ENCODE data around the gene MUS81. TPM values are rescaled to one million over a fixed set of nuclear protein-coding genes. Genes with fewer than 3 reads are reported as not detected.

MUS81 gene
- total RNA-seq, 1 donor: 71.2 TPM

- no peak for TF ChIP-seq CTCF (IDR thresholded peaks at IDR 0.05; ENCODE audit: insufficient read depth, low read depth, low read length)
- H3K4me3 ChIP-seq (ENCODE audit: low read depth, low read length): peak overlapping the region; percentile 18
- DNase-seq (ENCODE audit: low read depth): peak; percentile 96
Measured at GRCh38 chr11:65915821-65916251, 55.6 kb downstream of the MUS81 start.

Other genes with a start within 250 kb of the MUS81 start
- gene MAP3K11, start 246.2 kb upstream of the MUS81 start, total RNA-seq: 28.9 and 29.3 TPM in 2 replicates
- 32.4 and 33.5 TPM in 2 replicates for gene PCNX3, start 244.7 kb upstream of the MUS81 start, total RNA-seq
- 34.5 and 34.8 TPM in 2 replicates for gene SIPA1, start 222.3 kb upstream of the MUS81 start, total RNA-seq
- gene RELA, start 197.5 kb upstream of the MUS81 start, total RNA-seq: 22.2 and 24.2 TPM in 2 replicates
- gene KAT5, start 148.2 kb upstream of the MUS81 start, total RNA-seq: 33.2 and 42.2 TPM in 2 replicates
- gene RNASEH2C, start 139.6 kb upstream of the MUS81 start, total RNA-seq: 41.5 and 44.1 TPM in 2 replicates
- gene AP5B1, start 79.5 kb upstream of the MUS81 start, total RNA-seq: 13.8 and 16.4 TPM in 2 replicates
- gene OVOL1, start 73.4 kb upstream of the MUS81 start, total RNA-seq: not detected in 2 replicates
- under 0.01 TPM in 1 of 2 replicates, not detected in the other for gene SNX32, start 26.5 kb upstream of the MUS81 start, total RNA-seq
- gene CFL1, start 2.3 kb upstream of the MUS81 start, total RNA-seq: 1,115 and 1,444 TPM in 2 replicates
- gene EFEMP2, start 12.4 kb downstream of the MUS81 start, total RNA-seq: 77.7 and 79.6 TPM in 2 replicates
- 0.43 TPM in 1 of 2 replicates, not detected in the other for gene CTSW, start 19.4 kb downstream of the MUS81 start, total RNA-seq
- 144 and 158 TPM in 2 replicates for gene FIBP, start 28.0 kb downstream of the MUS81 start, total RNA-seq
- gene CCDC85B, start 30.2 kb downstream of the MUS81 start, total RNA-seq: 37.1 and 49.0 TPM in 2 replicates
- gene FOSL1, start 40.0 kb downstream of the MUS81 start, total RNA-seq: 18.0 and 41.0 TPM in 2 replicates
- gene C11orf68, start 58.6 kb downstream of the MUS81 start, total RNA-seq: 25.8 and 31.5 TPM in 2 replicates
- gene DRAP1, start 59.0 kb downstream of the MUS81 start, total RNA-seq: 216 and 218 TPM in 2 replicates
- gene TSGA10IP, start 85.0 kb downstream of the MUS81 start, total RNA-seq: not detected in 2 replicates
- gene SART1, start 101.3 kb downstream of the MUS81 start, total RNA-seq: 25.5 and 26.7 TPM in 2 replicates
- 34.8 and 35.4 TPM in 2 replicates for gene EIF1AD, start 141.7 kb downstream of the MUS81 start, total RNA-seq
- 19.9 and 24.8 TPM in 2 replicates for gene BANF1, start 142.1 kb downstream of the MUS81 start, total RNA-seq
- gene CST6, start 151.6 kb downstream of the MUS81 start, total RNA-seq: under 0.01 TPM in 1 of 2 replicates, not detected in the other
- under 0.01 and 0.43 TPM in 2 replicates for gene CATSPER1, start 166.0 kb downstream of the MUS81 start, total RNA-seq
- gene GAL3ST3, start 188.7 kb downstream of the MUS81 start, total RNA-seq: under 0.01 TPM in 1 of 2 replicates, not detected in the other
- 130 and 151 TPM in 2 replicates for gene SF3B2, start 191.9 kb downstream of the MUS81 start, total RNA-seq
- gene PACS1, start 209.8 kb downstream of the MUS81 start, total RNA-seq: 36.7 and 41.2 TPM in 2 replicates

Measured in fibroblast of villous mesenchyme (primary cell).